Common myeloid progenitor, CD34-positive (primary cell): ENCODE results near the gene PPP4R3A.

Experiments used
- CTCF ChIA-PET: fragments of 350-600 bp; sonication (Branson Sonifier 250); formaldehyde crosslinking; loops from one replicate; lab custom pipeline; 2021; ENCODE audit warnings: antibody characterized with exemption; lab: Charles Lee
- POLR2A ChIA-PET: fragments of 350-600 bp; sonication (Branson Sonifier 250); formaldehyde crosslinking; loops from one replicate; lab custom pipeline; 2021; ENCODE audit warnings: antibody characterized with exemption; lab: Charles Lee
- DNase-seq, 3 donors: peaks; one replicate each; pipeline versions ENCODE4 v3.0.0 to v3.0.0-alpha.2; 2013
- H3K27ac ChIP-seq, 2 experiments: 1 replicate in 1 of 2; 2 replicates in 1 of 2; pipeline ENCODE4 v1.7.0; 2013; ENCODE audit warnings: inconsistent platforms in 2 of 2, low read length in 2 of 2, mild to moderate bottlenecking in 2 of 2, low read depth in 1 of 2, moderate library complexity in 1 of 2; ENCODE audit not compliant: severe bottlenecking in 2 of 2, insufficient read depth in 1 of 2, poor library complexity in 1 of 2
- H3K27me3 ChIP-seq, 5 experiments: replicated peaks in 2 of 5; 1 replicate in 3 of 5; 2 replicates in 2 of 5; pipeline versions ENCODE4 v1.6.1 to v1.7.0; 2013; ENCODE audit warnings: low read length in 4 of 5, mild to moderate bottlenecking in 2 of 5, moderate library complexity in 2 of 5, inconsistent platforms in 1 of 5; ENCODE audit not compliant: insufficient read depth in 5 of 5, control insufficient read depth in 4 of 5
- H3K36me3 ChIP-seq, 4 experiments: 1 replicate in 2 of 4; 2 replicates in 2 of 4; pipeline versions ENCODE4 v1.6.1 to v1.7.0; 2013; ENCODE audit warnings: low read length in 3 of 4, control low read depth in 1 of 4, mild to moderate bottlenecking in 1 of 4; ENCODE audit not compliant: control insufficient read depth in 4 of 4, insufficient read depth in 4 of 4
- H3K4me1 ChIP-seq, 4 experiments: 1 replicate in 3 of 4; 2 replicates in 1 of 4; pipeline versions ENCODE4 v1.6.1 to v1.7.1; 2013; ENCODE audit warnings: low read length in 3 of 4, mild to moderate bottlenecking in 3 of 4, control low read depth in 1 of 4, inconsistent platforms in 1 of 4, moderate library complexity in 1 of 4; ENCODE audit not compliant: control insufficient read depth in 4 of 4, insufficient read depth in 4 of 4; ENCODE audit errors: control extremely low read depth in 1 of 4
- H3K4me3 ChIP-seq, 7 experiments: 1 replicate in 4 of 7; 2 replicates in 3 of 7; pipeline versions ENCODE4 v1.5.1 to v1.7.0; 2013; ENCODE audit warnings: mild to moderate bottlenecking in 7 of 7, low read length in 6 of 7, moderate library complexity in 6 of 7, inconsistent platforms in 2 of 7, low read depth in 2 of 7, control low read depth in 1 of 7; ENCODE audit not compliant: insufficient read depth in 4 of 7, control insufficient read depth in 1 of 7; ENCODE audit errors: extremely low read depth in 1 of 7
- H3K9me3 ChIP-seq, 5 experiments: 1 replicate in 4 of 5; 2 replicates in 1 of 5; pipeline versions ENCODE4 v1.6.1 to v1.7.1; 2013; ENCODE audit warnings: low read length in 4 of 5, mild to moderate bottlenecking in 2 of 5, inconsistent platforms in 1 of 5, low read depth in 1 of 5, moderate library complexity in 1 of 5; ENCODE audit not compliant: control insufficient read depth in 4 of 5, insufficient read depth in 2 of 5; ENCODE audit errors: control extremely low read depth in 1 of 5
- WGBS: methylation state at CpG from one replicate; pipeline ENCODE4 v1.1.5; 2013; ENCODE audit not compliant: insufficient coverage; 5-methylcytosine and 5-hydroxymethylcytosine counted together

The PPP4R3A gene

GRCh38 chr14:91516663-91517388, 6.7 kb upstream of the PPP4R3A start:
- Histone ChIP-seq H3K36me3 (no peaks in the 10 kb centered on the region), H3K27me3 (no peaks in the 10 kb centered on the region), H3K4me1 (peaks cover 0 to 10% (median 3%) of the 10 kb centered on the region in 4 experiments), H3K4me3 (no peak overlapping the region), H3K9me3 (peaks cover 0 to 5% (median 0%) of the 10 kb centered on the region in 5 experiments), H3K27ac (no peak overlapping the region)
- ChIA-PET CTCF (no interaction called here), POLR2A (no interaction called here)
- 100% methylated on average over 2 of the region's 7 CpGs for whole genome bisulfite sequencing
- DNase-seq, result peak in 2 of 3 donors; percentile 52 to 63

GRCh38 chr14:91515979-91516378, 5.9 kb upstream of the PPP4R3A start:
- H3K36me3 ChIP-seq, result no peaks in the 10 kb centered on the region
- H3K9me3 ChIP-seq, result peaks cover 0 to 2% (median 0%) of the 10 kb centered on the region in 5 experiments
- CTCF ChIA-PET, result no interaction called here
- no peaks in the 10 kb centered on the region for H3K27me3 ChIP-seq
- POLR2A ChIA-PET, result no interaction called here
- DNase-seq, result no peak
- peaks cover 3 to 17% (median 8%) of the 10 kb centered on the region in 4 experiments for H3K4me1 ChIP-seq
- H3K4me3 ChIP-seq, result no peak overlapping the region
- 100% methylated on average over 1 of the region's 7 CpGs for WGBS
- no peak overlapping the region for H3K27ac ChIP-seq

GRCh38 chr14:91511043-91511383, 903 bp upstream of the PPP4R3A start:
- POLR2A ChIA-PET, result no interaction called here
- peaks cover 0 to 9% (median 7%) of the 10 kb centered on the region in 4 experiments for H3K36me3 ChIP-seq
- peak overlapping the region; percentile 99 for H3K27ac ChIP-seq
- H3K27me3 ChIP-seq, result no peaks in the 10 kb centered on the region
- CTCF ChIA-PET, result no interaction called here
- DNase-seq, result peak; percentile 42 to 68 (median 55)
- 12% methylated on average over 5 of the region's 9 CpGs for WGBS
- H3K4me1 ChIP-seq, result peaks cover 12 to 29% (median 16%) of the 10 kb centered on the region in 4 experiments
- no peaks in the 10 kb centered on the region for H3K9me3 ChIP-seq
- peak overlapping the region; percentile 80 to 98 (median 93) for H3K4me3 ChIP-seq

- CTCF ChIA-PET, result interaction anchor here (1.1 kb wide), 1 partner anchor 9 kb away, joined by 3 read pairs; no protein-coding TSS in a partner anchor
Measured at GRCh38 chr14:91509878-91510170, 286 bp downstream of the PPP4R3A start.

GRCh38 chr14:91509083-91509877, 830 bp downstream of the PPP4R3A start:
- Histone ChIP-seq H3K4me3 (peak overlapping the region; percentile 80 to 98 (median 93)), H3K27me3 (no peaks in the 10 kb centered on the region), H3K9me3 (no peaks in the 10 kb centered on the region), H3K27ac (peak overlapping the region; percentile 99), H3K4me1 (peaks cover 12 to 29% (median 18%) of the 10 kb centered on the region in 4 experiments), H3K36me3 (peaks cover 3 to 17% (median 13%) of the 10 kb centered on the region in 4 experiments)
- DNase-seq, result peak in 2 of 3 donors; percentile 37 to 53
- POLR2A ChIA-PET, result interaction anchor here (0.6 to 1.3 kb wide), 5 partner anchors 11 to 530 kb away, joined by 3 to 5 read pairs (median 3); partner anchors contain the start of gene TRIP11
- WGBS, result 0% methylated on average over 61 of the region's 71 CpGs
- CTCF ChIA-PET, result interaction anchor here (1.1 to 1.3 kb wide), 3 partner anchors 8 to 136 kb away, joined by 3 to 4 read pairs (median 3); no protein-coding TSS in a partner anchor

More at GRCh38 chr14:91509878-91510170, 286 bp downstream of the PPP4R3A start:
- Histone ChIP-seq H3K4me1 (peaks cover 12 to 29% (median 18%) of the 10 kb centered on the region in 4 experiments), H3K4me3 (peak overlapping the region; percentile 80 to 98 (median 93)), H3K36me3 (peaks cover 3 to 12% (median 9%) of the 10 kb centered on the region in 4 experiments), H3K27me3 (no peaks in the 10 kb centered on the region), H3K27ac (peak overlapping the region; percentile 99), H3K9me3 (no peaks in the 10 kb centered on the region)
- WGBS, result 0% methylated on average over 34 of the region's 34 CpGs
- POLR2A ChIA-PET, result interaction anchor here (0.6 to 1.3 kb wide), 5 partner anchors 12 to 530 kb away, joined by 3 to 5 read pairs (median 3); partner anchors contain the start of gene TRIP11
- DNase-seq, result no peak

- no peaks in the 10 kb centered on the region for H3K9me3 ChIP-seq
- H3K4me1 ChIP-seq, result peaks cover 12 to 29% (median 18%) of the 10 kb centered on the region in 4 experiments
- H3K27me3 ChIP-seq, result no peaks in the 10 kb centered on the region
- H3K4me3 ChIP-seq, result peak overlapping the region in 6 of 7 experiments; percentile 80 to 98 (median 92)
- H3K27ac ChIP-seq, result peak overlapping the region; percentile 10 to 99
- WGBS, result no CpG with 5 or more reads among the region's 2 CpGs
- peaks cover 3 to 28% (median 18%) of the 10 kb centered on the region in 4 experiments for H3K36me3 ChIP-seq
- ChIA-PET CTCF (no interaction called here), POLR2A (no interaction called here)
- DNase-seq, result no peak
Measured at GRCh38 chr14:91508105-91508504, 2.0 kb downstream of the PPP4R3A start.
